Liver (tissue), 9 donors: ENCODE results near the gene ABTB2. TPM values are rescaled to one million over a fixed set of nuclear protein-coding genes. Genes with fewer than 3 reads are reported as not detected.
A peak's percentile ranks its signal among the peaks of the same experiment; 100 is the strongest.

Experiments
- DNase-seq: peaks from one replicate; pipeline ENCODE4 v3.0.0-alpha.2; 2017; ENCODE audit warnings: low spot score
- H3K27ac ChIP-seq, 2 donors: one replicate each; pipeline ENCODE4 v1.7.0; 2013; ENCODE audit warnings: inconsistent platforms in 2 of 2, low read length in 2 of 2, control low read depth in 1 of 2, low read depth in 1 of 2, mild to moderate bottlenecking in 1 of 2
- H3K27me3 ChIP-seq, 4 donors: one replicate each; pipeline versions ENCODE4 v1.6.1 to v1.7.0; 2013; ENCODE audit warnings: low read length in 3 of 4, inconsistent platforms in 1 of 4, mild to moderate bottlenecking in 1 of 4, moderate library complexity in 1 of 4; ENCODE audit not compliant: control insufficient read depth in 4 of 4, insufficient read depth in 4 of 4
- H3K36me3 ChIP-seq, 4 donors: one replicate each; pipeline versions ENCODE4 v1.6.1 to v1.7.0; 2013; ENCODE audit warnings: low read length in 3 of 4, mild to moderate bottlenecking in 3 of 4, low read depth in 1 of 4, moderate library complexity in 1 of 4; ENCODE audit not compliant: control insufficient read depth in 4 of 4, insufficient read depth in 3 of 4
- H3K4me1 ChIP-seq, 4 donors: one replicate each; pipeline versions ENCODE4 v1.6.1 to v1.7.0; 2013; ENCODE audit warnings: low read length in 3 of 4, mild to moderate bottlenecking in 3 of 4, moderate library complexity in 1 of 4; ENCODE audit not compliant: control insufficient read depth in 4 of 4, insufficient read depth in 4 of 4
- H3K4me3 ChIP-seq, 3 donors: one replicate each; pipeline versions ENCODE4 v1.6.1 to v1.7.0; 2013; ENCODE audit warnings: low read length in 3 of 3, control low read depth in 1 of 3, low read depth in 1 of 3, mild to moderate bottlenecking in 1 of 3
- H3K9ac ChIP-seq, 2 donors: one replicate each; pipeline ENCODE4 v1.7.0; 2013; ENCODE audit warnings: low read length in 2 of 2, mild to moderate bottlenecking in 2 of 2, moderate library complexity in 2 of 2, control low read depth in 1 of 2, low read depth in 1 of 2
- H3K9me3 ChIP-seq, 4 donors: one replicate each; pipeline versions ENCODE4 v1.6.1 to v1.7.0; 2013; ENCODE audit warnings: low read length in 3 of 4; ENCODE audit not compliant: control insufficient read depth in 4 of 4
- EGR1 ChIP-seq, 2 donors: IDR thresholded peaks; 2 replicates each; pipeline ENCODE4 v1.6.1; 2016 to 2018; ENCODE audit warnings: antibody characterized with exemption in 2 of 2, low read depth in 2 of 2
- FOXA1 ChIP-seq: IDR thresholded peaks from 2 replicates; pipeline ENCODE4 v1.6.1; 2016; ENCODE audit warnings: antibody characterized with exemption
- FOXA2 ChIP-seq: IDR thresholded peaks from 2 replicates; pipeline ENCODE4 v1.6.1; 2016; ENCODE audit warnings: antibody characterized with exemption
- GABPA ChIP-seq, 2 donors: IDR thresholded peaks in 1 of 2; conservative IDR thresholded peaks in 1 of 2; 2 replicates each; pipeline ENCODE4 v1.6.1; 2016; ENCODE audit warnings: antibody characterized with exemption in 2 of 2, mild to moderate bottlenecking in 1 of 2, moderate library complexity in 1 of 2
- HNF4A ChIP-seq, 2 donors: conservative IDR thresholded peaks; 2 replicates each; pipeline ENCODE4 v1.6.1; 2016; ENCODE audit warnings: antibody characterized with exemption in 2 of 2, mild to moderate bottlenecking in 2 of 2
- HNF4G ChIP-seq: IDR thresholded peaks from 2 replicates; pipeline ENCODE4 v1.6.1; 2016; ENCODE audit warnings: antibody characterized with exemption
- JUND ChIP-seq, 2 donors: IDR thresholded peaks; 2 replicates each; pipeline ENCODE4 v1.6.1; 2016; ENCODE audit warnings: antibody characterized with exemption in 2 of 2
- NR2F2 ChIP-seq: IDR thresholded peaks from 2 replicates; pipeline ENCODE4 v1.6.1; 2016; ENCODE audit warnings: antibody characterized with exemption
- RAD21 ChIP-seq, 2 donors: IDR thresholded peaks; 2 replicates each; pipeline ENCODE4 v1.6.1; 2016; ENCODE audit warnings: antibody characterized with exemption in 2 of 2, mild to moderate bottlenecking in 2 of 2
- RXRA ChIP-seq, 2 donors: IDR thresholded peaks; 2 replicates each; pipeline ENCODE4 v1.6.1; 2017 to 2018; ENCODE audit warnings: antibody characterized with exemption in 2 of 2, mild to moderate bottlenecking in 1 of 2
- SP1 ChIP-seq: IDR thresholded peaks from 2 replicates; pipeline ENCODE4 v1.6.1; 2018; ENCODE audit warnings: antibody characterized with exemption, mild to moderate bottlenecking
- TAF1 ChIP-seq: conservative IDR thresholded peaks from 2 replicates; pipeline ENCODE4 v1.6.1; 2016; ENCODE audit warnings: antibody characterized with exemption, mild to moderate bottlenecking
- YY1 ChIP-seq: IDR thresholded peaks from 2 replicates; pipeline ENCODE4 v1.6.1; 2016; ENCODE audit warnings: antibody characterized with exemption, mild to moderate bottlenecking
- WGBS: extraction: QIAGEN DNeasy Blood & Tissue Kit; methylation state at CpG from one replicate; pipeline ENCODE4 v1.1.7; 2013; 5-methylcytosine and 5-hydroxymethylcytosine counted together
- polyA plus RNA-seq, 2 donors: library from polyadenylated mRNA; stranded (reverse) in 1 of 2; unstranded in 1 of 2; fragments of 200-250 nt in 1 of 2; fragments of >200 nt in 1 of 2; fragmentation: Nextera tagmentation in 1 of 2; extraction: Ambion mirVana in 1 of 2; gene quantifications; one replicate each; pipeline versions ENCODE4 v1.2.1 to v1.2.3, GENCODE V29; 2013 to 2015
- total RNA-seq, 2 donors: library from RNA; depleted of rRNA; stranded (reverse); fragments of >200 nt; gene quantifications; one replicate each; pipeline ENCODE4 v1.2.3, GENCODE V29; 2014
- TF ChIP-seq, protein P1 (sequence below): IDR thresholded peaks from 2 replicates; pipeline ENCODE4 v1.6.1; 2016; ENCODE audit warnings: antibody characterized with exemption
- TF ChIP-seq, protein P2 (sequence below): IDR thresholded peaks from 2 replicates; pipeline ENCODE4 v1.6.1; 2016; ENCODE audit warnings: antibody characterized with exemption, mild to moderate bottlenecking
- TF ChIP-seq, protein P3 (sequence below): fragments of 150-350 bp; IDR thresholded peaks from 2 replicates; pipeline ENCODE4 v1.5.1; 2017; ENCODE audit warnings: improper control_type of control experiment, low read depth, low read length; ENCODE audit not compliant: missing input control
- TF ChIP-seq, protein P4 (sequence below): IDR thresholded peaks from 2 replicates; pipeline ENCODE4 v1.6.1; 2016; ENCODE audit warnings: antibody characterized with exemption
- TF ChIP-seq, protein P5 (sequence below): IDR thresholded peaks from 2 replicates; pipeline ENCODE4 v1.6.1; 2016; ENCODE audit warnings: antibody characterized with exemption
- donor health status: healthy.
- donor health status: healthy.
- donor health status: healthy.
- donor health status: healthy.
- donor health status: healthy.

The ABTB2 gene
- total and polyA plus RNA-seq, 4 donors, result 2.4 to 8.9 (median 6.1) TPM

DNA sequence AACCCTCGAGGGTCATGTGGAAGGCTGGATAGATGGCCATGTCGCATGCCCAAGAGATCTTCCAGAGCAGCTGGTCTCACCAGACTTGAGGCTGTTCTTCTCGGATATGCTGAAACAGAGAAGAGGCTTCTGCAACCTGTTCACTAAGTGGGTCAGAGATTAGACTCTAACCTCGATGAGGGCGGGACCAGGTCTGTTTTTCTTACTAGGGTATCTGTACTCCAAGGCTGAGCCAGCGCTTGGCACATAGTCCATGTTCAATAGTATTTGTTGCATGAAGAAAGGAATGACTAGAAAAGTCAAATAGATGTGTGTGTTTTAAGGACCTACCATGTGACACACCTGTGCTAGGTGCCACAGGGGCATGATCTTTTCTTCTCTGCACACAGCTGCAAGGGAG lies 43.6 kb downstream of the ABTB2 start:
- WGBS, result 74% methylated on average over 6 of the region's 6 CpGs
- DNase-seq, result no peak
- peak overlapping the region in 1 of 2 donors; percentile 15 for H3K27ac ChIP-seq

DNA sequence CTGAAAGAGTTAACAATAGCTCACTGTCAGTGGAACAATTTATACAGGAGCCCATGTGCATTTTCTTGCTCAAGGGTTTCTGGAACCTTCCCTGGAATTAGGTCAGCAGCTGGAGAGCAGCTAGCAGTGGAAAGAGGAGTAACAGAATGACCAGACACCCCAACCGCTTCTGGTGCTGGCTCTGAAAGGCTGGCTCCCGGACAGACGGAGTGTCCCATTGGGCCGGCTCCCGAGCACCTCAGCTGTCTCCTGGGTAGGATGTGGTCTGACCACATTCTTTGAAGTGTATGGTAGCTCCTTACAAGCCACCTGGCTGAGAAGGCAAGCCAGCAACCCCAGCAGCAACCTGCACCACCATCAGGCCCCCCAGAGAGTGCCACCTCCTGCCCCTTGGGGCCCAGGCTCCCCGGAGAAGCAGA lies 44.7 kb downstream of the ABTB2 start:
- TF ChIP-seq TAF1 (no peak), FOXA2 (no peak), RXRA (IDR thresholded peaks at IDR 0.05) (peak; percentile 18 to 26), NR2F2 (no peak), EGR1 (IDR thresholded peaks at IDR 0.05; ENCODE audit: low read depth in 2 of 2) (no peak), GABPA (IDR thresholded peaks at IDR 0.05 in 1 of 2, conservative IDR thresholded peaks at IDR 0.05 in 1 of 2) (no peak), FOXA1 (no peak), SP1 (peak; percentile 26), JUND (IDR thresholded peaks at IDR 0.05) (no peak), HNF4G (no peak), YY1 (no peak), HNF4A (conservative IDR thresholded peaks at IDR 0.05) (peak in 1 of 2 donors; percentile 21), RAD21 (IDR thresholded peaks at IDR 0.05) (peak in 1 of 2 donors; percentile 33)
- TF ChIP-seq, protein P1, sequence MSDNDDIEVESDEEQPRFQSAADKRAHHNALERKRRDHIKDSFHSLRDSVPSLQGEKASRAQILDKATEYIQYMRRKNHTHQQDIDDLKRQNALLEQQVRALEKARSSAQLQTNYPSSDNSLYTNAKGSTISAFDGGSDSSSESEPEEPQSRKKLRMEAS, result peak; percentile 72
- TF ChIP-seq, protein P2, sequence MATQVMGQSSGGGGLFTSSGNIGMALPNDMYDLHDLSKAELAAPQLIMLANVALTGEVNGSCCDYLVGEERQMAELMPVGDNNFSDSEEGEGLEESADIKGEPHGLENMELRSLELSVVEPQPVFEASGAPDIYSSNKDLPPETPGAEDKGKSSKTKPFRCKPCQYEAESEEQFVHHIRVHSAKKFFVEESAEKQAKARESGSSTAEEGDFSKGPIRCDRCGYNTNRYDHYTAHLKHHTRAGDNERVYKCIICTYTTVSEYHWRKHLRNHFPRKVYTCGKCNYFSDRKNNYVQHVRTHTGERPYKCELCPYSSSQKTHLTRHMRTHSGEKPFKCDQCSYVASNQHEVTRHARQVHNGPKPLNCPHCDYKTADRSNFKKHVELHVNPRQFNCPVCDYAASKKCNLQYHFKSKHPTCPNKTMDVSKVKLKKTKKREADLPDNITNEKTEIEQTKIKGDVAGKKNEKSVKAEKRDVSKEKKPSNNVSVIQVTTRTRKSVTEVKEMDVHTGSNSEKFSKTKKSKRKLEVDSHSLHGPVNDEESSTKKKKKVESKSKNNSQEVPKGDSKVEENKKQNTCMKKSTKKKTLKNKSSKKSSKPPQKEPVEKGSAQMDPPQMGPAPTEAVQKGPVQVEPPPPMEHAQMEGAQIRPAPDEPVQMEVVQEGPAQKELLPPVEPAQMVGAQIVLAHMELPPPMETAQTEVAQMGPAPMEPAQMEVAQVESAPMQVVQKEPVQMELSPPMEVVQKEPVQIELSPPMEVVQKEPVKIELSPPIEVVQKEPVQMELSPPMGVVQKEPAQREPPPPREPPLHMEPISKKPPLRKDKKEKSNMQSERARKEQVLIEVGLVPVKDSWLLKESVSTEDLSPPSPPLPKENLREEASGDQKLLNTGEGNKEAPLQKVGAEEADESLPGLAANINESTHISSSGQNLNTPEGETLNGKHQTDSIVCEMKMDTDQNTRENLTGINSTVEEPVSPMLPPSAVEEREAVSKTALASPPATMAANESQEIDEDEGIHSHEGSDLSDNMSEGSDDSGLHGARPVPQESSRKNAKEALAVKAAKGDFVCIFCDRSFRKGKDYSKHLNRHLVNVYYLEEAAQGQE, result peak; percentile 53
- TF ChIP-seq, protein P3, sequence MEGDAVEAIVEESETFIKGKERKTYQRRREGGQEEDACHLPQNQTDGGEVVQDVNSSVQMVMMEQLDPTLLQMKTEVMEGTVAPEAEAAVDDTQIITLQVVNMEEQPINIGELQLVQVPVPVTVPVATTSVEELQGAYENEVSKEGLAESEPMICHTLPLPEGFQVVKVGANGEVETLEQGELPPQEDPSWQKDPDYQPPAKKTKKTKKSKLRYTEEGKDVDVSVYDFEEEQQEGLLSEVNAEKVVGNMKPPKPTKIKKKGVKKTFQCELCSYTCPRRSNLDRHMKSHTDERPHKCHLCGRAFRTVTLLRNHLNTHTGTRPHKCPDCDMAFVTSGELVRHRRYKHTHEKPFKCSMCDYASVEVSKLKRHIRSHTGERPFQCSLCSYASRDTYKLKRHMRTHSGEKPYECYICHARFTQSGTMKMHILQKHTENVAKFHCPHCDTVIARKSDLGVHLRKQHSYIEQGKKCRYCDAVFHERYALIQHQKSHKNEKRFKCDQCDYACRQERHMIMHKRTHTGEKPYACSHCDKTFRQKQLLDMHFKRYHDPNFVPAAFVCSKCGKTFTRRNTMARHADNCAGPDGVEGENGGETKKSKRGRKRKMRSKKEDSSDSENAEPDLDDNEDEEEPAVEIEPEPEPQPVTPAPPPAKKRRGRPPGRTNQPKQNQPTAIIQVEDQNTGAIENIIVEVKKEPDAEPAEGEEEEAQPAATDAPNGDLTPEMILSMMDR, result no peak
- TF ChIP-seq, protein P4, sequence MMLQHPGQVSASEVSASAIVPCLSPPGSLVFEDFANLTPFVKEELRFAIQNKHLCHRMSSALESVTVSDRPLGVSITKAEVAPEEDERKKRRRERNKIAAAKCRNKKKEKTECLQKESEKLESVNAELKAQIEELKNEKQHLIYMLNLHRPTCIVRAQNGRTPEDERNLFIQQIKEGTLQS, result no peak
- TF ChIP-seq, protein P5, sequence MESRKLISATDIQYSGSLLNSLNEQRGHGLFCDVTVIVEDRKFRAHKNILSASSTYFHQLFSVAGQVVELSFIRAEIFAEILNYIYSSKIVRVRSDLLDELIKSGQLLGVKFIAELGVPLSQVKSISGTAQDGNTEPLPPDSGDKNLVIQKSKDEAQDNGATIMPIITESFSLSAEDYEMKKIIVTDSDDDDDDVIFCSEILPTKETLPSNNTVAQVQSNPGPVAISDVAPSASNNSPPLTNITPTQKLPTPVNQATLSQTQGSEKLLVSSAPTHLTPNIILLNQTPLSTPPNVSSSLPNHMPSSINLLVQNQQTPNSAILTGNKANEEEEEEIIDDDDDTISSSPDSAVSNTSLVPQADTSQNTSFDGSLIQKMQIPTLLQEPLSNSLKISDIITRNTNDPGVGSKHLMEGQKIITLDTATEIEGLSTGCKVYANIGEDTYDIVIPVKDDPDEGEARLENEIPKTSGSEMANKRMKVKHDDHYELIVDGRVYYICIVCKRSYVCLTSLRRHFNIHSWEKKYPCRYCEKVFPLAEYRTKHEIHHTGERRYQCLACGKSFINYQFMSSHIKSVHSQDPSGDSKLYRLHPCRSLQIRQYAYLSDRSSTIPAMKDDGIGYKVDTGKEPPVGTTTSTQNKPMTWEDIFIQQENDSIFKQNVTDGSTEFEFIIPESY, result no peak
- WGBS, result 66% methylated on average over 6 of the region's 6 CpGs
- Histone ChIP-seq H3K27me3 (no peaks in the 10 kb centered on the region), H3K36me3 (no peaks in the 10 kb centered on the region), H3K4me3 (no peak overlapping the region), H3K9me3 (no peaks in the 10 kb centered on the region), H3K9ac (no peak overlapping the region), H3K27ac (peak overlapping the region; percentile 1 to 59), H3K4me1 (peaks cover 9 to 66% (median 45%) of the 10 kb centered on the region in 4 donors)
- DNase-seq, result no peak

More for the DNA sequence above, 43.6 kb downstream of the ABTB2 start:
- Histone ChIP-seq H3K9me3 (no peaks in the 10 kb centered on the region), H3K4me1 (peaks cover 9 to 67% (median 46%) of the 10 kb centered on the region in 4 donors), H3K4me3 (no peak overlapping the region), H3K9ac (no peak overlapping the region), H3K36me3 (no peaks in the 10 kb centered on the region), H3K27me3 (no peaks in the 10 kb centered on the region)
- no peak for TF ChIP-seq FOXA1
- peak in 1 of 2 donors; percentile 32 for TF ChIP-seq HNF4A (conservative IDR thresholded peaks at IDR 0.05)
- TF ChIP-seq NR2F2, result no peak
- TF ChIP-seq, protein P2, result no peak
- no peak for TF ChIP-seq EGR1 (IDR thresholded peaks at IDR 0.05; ENCODE audit: low read depth in 2 of 2)
